Mucosa of descending colon (tissue), 3 donors: Measurements from ENCODE around the gene PAK4. TPM values are rescaled to one million over a fixed set of nuclear protein-coding genes. Genes with fewer than 3 reads are reported as not detected.

Experiments used
- ATAC-seq: fragments of 200-7000 bp; cut with Tn5 transposase; one replicate; pipeline ENCODE4 v1.9.1; 2020; ENCODE audit warnings: mild to moderate bottlenecking, moderate library complexity
- DNase-seq, 3 donors: peaks; one replicate each; pipeline ENCODE4 v3.0.0-alpha.2; 2020
- H3K36me3 ChIP-seq: fragments of 200-600 bp; one replicate; pipeline ENCODE4 v1.8.0; 2021; ENCODE audit warnings: low read depth, mild to moderate bottlenecking
- H3K4me1 ChIP-seq: fragments of 200-600 bp; one replicate; pipeline ENCODE4 v1.8.0; 2021; ENCODE audit warnings: low read depth, mild to moderate bottlenecking
- H3K4me3 ChIP-seq: fragments of 200-600 bp; one replicate; pipeline ENCODE4 v1.8.0; 2021; ENCODE audit warnings: mild to moderate bottlenecking
- H3K9me3 ChIP-seq: fragments of 200-600 bp; one replicate; pipeline ENCODE4 v1.8.0; 2021; ENCODE audit warnings: mild to moderate bottlenecking
- intact Hi-C, 2 donors: fragments of 100-400 bp; cut with DNase I in 1 of 2; cut with micrococcal nuclease in 1 of 2; formaldehyde crosslinking; loops; one replicate each; pipeline versions ENCODE4 v1.11.0 to v1.11.1; 2022; cut with DNase I, micrococcal nuclease
- total RNA-seq, 3 donors: library from RNA; stranded (reverse); fragmentation: NEBNext Ultra II Directional in 2 of 3; extraction: Animal tissue kit (Norgen Biotek cat#: 25700) in 2 of 3; gene quantifications; one replicate each; pipeline versions ENCODE4 v1.2.1 to v1.2.4, GENCODE V29; 2021 to 2023
- TF ChIP-seq, protein P1 (sequence below): fragments of 200-600 bp; IDR thresholded peaks from one replicate; pipeline ENCODE4 v1.8.0; 2022; ENCODE audit warnings: antibody characterized with exemption, mild to moderate bottlenecking
- donor health status: DM: no; HTN: no; CAD: no; lungs with moderate emphysema.
- donor health status: DM: no; HTN: no; CAD: no.
- donor health status: DM: no; HTN: yes; CAD: no.

Gene PAK4
- total RNA-seq, 3 donors from 2014 or later: 54.4 to 116 (median 76.5) TPM

DNA sequence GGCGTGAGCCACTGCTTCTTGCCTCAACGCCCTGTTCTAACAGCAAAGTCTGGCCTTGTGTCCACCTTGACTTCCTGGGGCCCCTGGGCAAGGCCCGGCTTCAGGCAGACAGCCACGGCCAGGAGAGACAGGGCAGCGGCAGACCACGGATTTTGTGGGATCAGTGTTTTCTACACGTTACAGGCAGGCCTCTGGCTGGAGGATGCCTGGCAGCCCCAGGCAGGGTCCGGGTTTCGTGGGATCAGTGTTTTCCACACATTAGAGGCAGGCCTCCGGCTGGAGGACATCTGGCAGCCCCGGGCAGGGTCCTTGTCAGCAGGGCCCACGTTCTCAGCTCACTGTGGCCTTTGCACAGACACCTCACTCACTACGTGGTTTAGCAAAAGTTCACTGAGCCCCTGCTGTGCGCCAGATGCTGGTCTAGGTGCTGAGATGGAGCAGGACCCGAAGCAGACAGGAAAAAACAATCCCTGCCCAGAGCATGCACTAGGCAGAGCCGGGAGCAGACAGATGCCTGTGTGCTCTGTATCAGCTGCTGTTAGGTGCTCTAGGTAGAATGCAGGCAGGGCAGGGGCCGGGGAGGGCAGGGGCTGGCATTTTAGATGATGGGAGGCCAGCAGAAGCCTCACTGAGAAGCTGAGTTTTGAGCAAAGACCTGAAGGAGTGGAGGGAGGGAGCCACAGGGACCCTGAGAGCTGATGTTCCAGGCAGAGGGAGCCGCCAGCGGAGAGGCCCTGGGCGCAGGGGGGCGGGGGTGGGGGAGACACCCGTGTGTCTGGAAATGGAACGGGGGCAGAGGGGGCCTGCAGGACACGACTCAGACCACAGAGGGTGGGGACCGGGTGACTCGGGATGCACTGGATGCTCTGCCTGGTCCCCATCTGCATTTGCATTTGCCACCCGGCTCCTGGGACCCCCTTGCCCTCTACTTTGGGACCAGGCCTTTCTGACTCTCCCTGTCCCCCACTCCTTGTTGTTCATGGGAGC is 46.2 kb downstream of the PAK4 start:
- DNase-seq (no peak), ATAC-seq (no peak)
- no peaks in the 10 kb centered on the region for H3K9me3 ChIP-seq
- intact Hi-C loops: no loop called here
- peaks cover 9% of the 10 kb centered on the region for H3K4me1 ChIP-seq
- H3K4me3 ChIP-seq: no peak overlapping the region
- H3K36me3 ChIP-seq: no peaks in the 10 kb centered on the region
- TF ChIP-seq, protein P1, sequence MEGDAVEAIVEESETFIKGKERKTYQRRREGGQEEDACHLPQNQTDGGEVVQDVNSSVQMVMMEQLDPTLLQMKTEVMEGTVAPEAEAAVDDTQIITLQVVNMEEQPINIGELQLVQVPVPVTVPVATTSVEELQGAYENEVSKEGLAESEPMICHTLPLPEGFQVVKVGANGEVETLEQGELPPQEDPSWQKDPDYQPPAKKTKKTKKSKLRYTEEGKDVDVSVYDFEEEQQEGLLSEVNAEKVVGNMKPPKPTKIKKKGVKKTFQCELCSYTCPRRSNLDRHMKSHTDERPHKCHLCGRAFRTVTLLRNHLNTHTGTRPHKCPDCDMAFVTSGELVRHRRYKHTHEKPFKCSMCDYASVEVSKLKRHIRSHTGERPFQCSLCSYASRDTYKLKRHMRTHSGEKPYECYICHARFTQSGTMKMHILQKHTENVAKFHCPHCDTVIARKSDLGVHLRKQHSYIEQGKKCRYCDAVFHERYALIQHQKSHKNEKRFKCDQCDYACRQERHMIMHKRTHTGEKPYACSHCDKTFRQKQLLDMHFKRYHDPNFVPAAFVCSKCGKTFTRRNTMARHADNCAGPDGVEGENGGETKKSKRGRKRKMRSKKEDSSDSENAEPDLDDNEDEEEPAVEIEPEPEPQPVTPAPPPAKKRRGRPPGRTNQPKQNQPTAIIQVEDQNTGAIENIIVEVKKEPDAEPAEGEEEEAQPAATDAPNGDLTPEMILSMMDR: no peak

DNA sequence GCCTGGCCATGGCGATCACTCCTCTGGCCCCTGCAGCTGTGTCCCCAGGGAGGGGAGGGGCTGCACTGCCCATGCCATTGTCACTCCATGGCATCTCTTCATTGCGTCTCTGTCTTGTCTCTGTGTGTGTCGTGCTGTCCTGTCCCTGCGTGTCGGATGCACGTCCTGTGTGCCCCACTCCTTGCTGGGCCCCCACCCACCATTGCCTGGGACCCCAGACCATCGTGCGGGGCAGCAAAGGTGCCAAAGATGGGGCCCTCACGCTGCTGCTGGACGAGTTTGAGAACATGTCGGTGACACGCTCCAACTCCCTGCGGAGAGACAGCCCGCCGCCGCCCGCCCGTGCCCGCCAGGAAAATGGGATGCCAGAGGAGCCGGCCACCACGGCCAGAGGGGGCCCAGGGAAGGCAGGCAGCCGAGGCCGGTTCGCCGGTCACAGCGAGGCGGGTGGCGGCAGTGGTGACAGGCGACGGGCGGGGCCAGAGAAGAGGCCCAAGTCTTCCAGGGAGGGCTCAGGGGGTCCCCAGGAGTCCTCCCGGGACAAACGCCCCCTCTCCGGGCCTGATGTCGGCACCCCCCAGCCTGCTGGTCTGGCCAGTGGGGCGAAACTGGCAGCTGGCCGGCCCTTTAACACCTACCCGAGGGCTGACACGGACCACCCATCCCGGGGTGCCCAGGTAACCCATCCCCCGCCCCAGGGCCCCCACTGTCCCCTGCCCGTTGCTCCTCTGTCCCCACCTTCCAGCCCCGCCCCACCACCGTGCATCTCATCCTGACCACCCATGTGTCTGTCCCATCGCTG is 47.3 kb downstream of the PAK4 start:
- Histone ChIP-seq H3K36me3 (peaks cover 3% of the 10 kb centered on the region), H3K4me3 (no peak overlapping the region), H3K9me3 (no peaks in the 10 kb centered on the region), H3K4me1 (peaks cover under 1% of the 10 kb centered on the region)
- DNase-seq: no peak
- no peak for ATAC-seq
- TF ChIP-seq, protein P1: no peak
- intact Hi-C loops: no loop called here

DNA sequence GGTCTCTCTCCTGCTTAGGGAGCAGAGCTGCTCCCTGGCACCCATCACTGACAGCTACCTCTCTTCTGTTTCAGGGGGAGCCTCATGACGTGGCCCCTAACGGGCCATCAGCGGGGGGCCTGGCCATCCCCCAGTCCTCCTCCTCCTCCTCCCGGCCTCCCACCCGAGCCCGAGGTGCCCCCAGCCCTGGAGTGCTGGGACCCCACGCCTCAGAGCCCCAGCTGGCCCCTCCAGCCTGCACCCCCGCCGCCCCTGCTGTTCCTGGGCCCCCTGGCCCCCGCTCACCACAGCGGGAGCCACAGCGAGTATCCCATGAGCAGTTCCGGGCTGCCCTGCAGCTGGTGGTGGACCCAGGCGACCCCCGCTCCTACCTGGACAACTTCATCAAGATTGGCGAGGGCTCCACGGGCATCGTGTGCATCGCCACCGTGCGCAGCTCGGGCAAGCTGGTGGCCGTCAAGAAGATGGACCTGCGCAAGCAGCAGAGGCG is 48.0 kb downstream of the PAK4 start:
- DNase-seq (no peak), ATAC-seq (no peak)
- H3K4me3 ChIP-seq: no peak overlapping the region
- intact Hi-C loops: no loop called here
- TF ChIP-seq, protein P1: no peak
- H3K36me3 ChIP-seq: peaks cover 3% of the 10 kb centered on the region
- H3K9me3 ChIP-seq: no peaks in the 10 kb centered on the region
- no peaks in the 10 kb centered on the region for H3K4me1 ChIP-seq

DNA sequence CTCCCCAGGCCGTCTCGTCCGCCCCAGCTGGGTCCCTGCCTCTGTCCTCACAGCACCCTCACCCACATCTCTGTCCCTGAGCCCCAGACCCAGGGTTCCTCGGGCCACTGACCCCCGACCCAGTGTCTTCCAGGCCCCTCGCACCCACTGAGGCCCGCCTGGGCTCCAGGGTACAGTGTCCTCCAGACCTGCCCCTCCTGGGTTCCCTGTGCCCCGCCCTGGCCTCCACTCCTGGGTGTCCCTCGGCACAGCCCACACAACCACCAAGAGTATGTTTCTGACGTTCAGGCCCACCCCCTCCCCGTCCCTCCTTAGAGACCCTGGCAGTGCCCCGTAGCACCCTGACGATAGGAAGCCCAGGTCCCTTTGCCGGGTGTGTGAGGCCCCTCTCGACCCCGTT is 48.6 kb downstream of the PAK4 start:
- H3K4me3 ChIP-seq: no peak overlapping the region
- ATAC-seq (no peak), DNase-seq (no peak)
- peaks cover 3% of the 10 kb centered on the region for H3K36me3 ChIP-seq
- intact Hi-C loops: no loop called here
- H3K9me3 ChIP-seq: no peaks in the 10 kb centered on the region
- TF ChIP-seq, protein P1: no peak
- H3K4me1 ChIP-seq: no peaks in the 10 kb centered on the region

DNA sequence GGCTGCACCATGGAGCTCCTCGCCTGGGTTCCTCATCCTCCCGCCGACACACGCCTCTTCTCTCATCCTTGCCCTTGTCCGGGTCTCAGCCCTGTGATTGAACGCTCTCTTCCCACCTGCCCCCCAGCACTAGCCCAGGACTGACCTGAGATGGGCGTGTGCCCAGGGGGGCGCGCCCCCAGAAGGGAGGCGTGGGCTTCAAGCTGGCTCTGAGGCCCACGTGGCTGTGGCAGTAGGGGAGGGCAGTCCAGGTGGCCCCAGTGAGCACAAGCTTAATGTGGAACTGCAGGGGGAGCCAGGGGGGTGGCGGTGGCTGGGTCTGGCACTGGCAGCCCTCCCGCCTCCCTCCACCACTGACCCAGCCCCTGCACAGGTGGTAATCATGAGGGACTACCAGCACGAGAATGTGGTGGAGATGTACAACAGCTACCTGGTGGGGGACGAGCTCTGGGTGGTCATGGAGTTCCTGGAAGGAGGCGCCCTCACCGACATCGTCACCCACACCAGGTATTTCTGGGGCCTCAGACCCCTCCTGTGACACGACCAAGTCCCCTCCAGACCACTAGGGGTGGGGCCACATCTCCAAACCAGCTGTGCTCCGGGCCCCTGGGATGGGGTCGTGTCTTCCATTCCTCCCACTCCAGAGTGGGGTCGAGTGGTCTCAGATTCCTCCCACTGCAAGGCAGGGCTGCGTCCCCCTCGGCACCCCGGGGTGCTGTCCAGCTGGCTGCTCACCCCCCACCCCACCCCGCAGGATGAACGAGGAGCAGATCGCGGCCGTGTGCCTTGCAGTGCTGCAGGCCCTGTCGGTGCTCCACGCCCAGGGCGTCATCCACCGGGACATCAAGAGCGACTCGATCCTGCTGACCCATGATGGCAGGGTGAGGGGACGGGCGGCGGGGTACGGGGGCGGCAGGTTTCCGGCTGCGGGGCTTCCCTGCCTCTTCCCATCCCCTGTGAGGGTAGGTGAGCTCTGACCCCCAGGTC is 49.3 kb downstream of the PAK4 start:
- ATAC-seq: no peak
- TF ChIP-seq, protein P1: no peak
- H3K9me3 ChIP-seq: no peaks in the 10 kb centered on the region
- intact Hi-C loops: no loop called here
- peaks cover 3% of the 10 kb centered on the region for H3K36me3 ChIP-seq
- H3K4me1 ChIP-seq: no peaks in the 10 kb centered on the region
- no peak for DNase-seq
- no peak overlapping the region for H3K4me3 ChIP-seq
